Measurements from ENCODE around the gene ALG14. TPM values are rescaled to one million over a fixed set of nuclear protein-coding genes. Genes with fewer than 3 reads are reported as not detected.

Gene ALG14
- total and polyA plus RNA-seq, 10 of the 15 experiments (the other 5 are each of a cell fraction or from before 2014, with no cell fraction given) = 2.6 to 19.2 (median 7.5) TPM

DNA sequence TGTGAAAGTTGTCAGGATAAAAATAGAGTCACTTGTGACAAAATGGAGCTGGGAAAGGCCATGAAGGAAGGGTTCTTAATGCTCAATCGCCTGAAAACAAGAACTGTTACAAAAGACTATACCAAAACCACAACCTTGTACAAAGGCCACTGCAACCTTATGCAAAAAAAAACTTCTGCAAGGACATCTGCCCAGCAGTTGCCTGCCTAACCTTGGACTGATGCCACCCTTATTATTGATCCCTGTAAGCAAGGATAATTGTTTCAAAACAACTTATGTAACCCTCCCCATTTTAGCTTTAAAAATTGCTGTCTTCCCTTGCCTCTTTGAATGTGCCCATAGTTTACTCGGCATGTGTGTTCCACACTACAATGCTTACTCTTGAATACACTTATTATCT lies 5.7 kb downstream of the ALG14 start:
- SMC1A ChIA-PET (ENCODE audit: uncharacterized antibody, unreplicated experiment) = no interaction called here

GRCh38 chr1:95061445-95062006 lies 11.2 kb downstream of the ALG14 start:
- CTCF ChIA-PET = interaction anchor here (1.3 to 2.1 kb wide), 2 partner anchors 23 to 207 kb away, joined by 4 to 6 read pairs; no protein-coding TSS in a partner anchor

More for the DNA sequence above, 5.7 kb downstream of the ALG14 start:
- Histone ChIP-seq H3K4me1 (ENCODE audit: control insufficient read depth, insufficient read depth, low read length) (no peaks in the 10 kb centered on the region), H3K9me3 (replicated peaks; ENCODE audit: control insufficient read depth, insufficient read depth, low read length) (no peaks in the 10 kb centered on the region), H2AFZ (ENCODE audit: control insufficient read depth, low read depth, low read length) (no peak overlapping the region), H3K4me2 (ENCODE audit: control insufficient read depth, insufficient read depth) (peak overlapping the region; percentile 54; the same call in 1 of the 2 replicates), H3K4me3 (no peak overlapping the region), H4K20me1 (ENCODE audit: control insufficient read depth, insufficient read depth) (no peaks in the 10 kb centered on the region), H3K79me2 (ENCODE audit: control insufficient read depth, insufficient read depth, low read length) (no peaks in the 10 kb centered on the region), H3K27ac (ENCODE audit: control insufficient read depth, insufficient read depth) (no peak overlapping the region), H3K9ac (ENCODE audit: control insufficient read depth, insufficient read depth, low read length) (no peak overlapping the region), H3K36me3 (ENCODE audit: control insufficient read depth in 2 of 2, insufficient read depth in 2 of 2, low read length in 1 of 2) (no peaks in the 10 kb centered on the region; a peak in 1 of 4 replicates), H3K27me3 (replicated peaks in 1 of 2; ENCODE audit: control insufficient read depth in 2 of 2, insufficient read depth in 2 of 2, low read length in 1 of 2) (no peaks in the 10 kb centered on the region)
- TF ChIP-seq RUNX3 (IDR thresholded peaks at IDR 0.05; ENCODE audit: low read length) (peak; percentile 35), RAD51 (IDR thresholded peaks at IDR 0.05) (no peak), SMC3 (IDR thresholded peaks at IDR 0.05; ENCODE audit: borderline replicate concordance, low read length) (no peak)
- DNase-seq (ENCODE audit: low read depth, low spot score) (no peak), ATAC-seq (peak; percentile 62), FAIRE-seq (no peak)
- in situ Hi-C loops (cut with MboI) (no loop called here), intact Hi-C loops (cut with micrococcal nuclease; ENCODE audit: unreplicated experiment) (no loop called here)
- CTCF ChIA-PET = interaction anchor here (0.9 to 1.1 kb wide), 2 partner anchors 19 to 21 kb away, joined by 3 to 4 read pairs; no protein-coding TSS in a partner anchor
- RAD21 ChIA-PET (ENCODE audit: unreplicated experiment) = interaction anchor here (1.3 kb wide), 1 partner anchor 212 kb away, joined by 3 read pairs; no protein-coding TSS in a partner anchor
- POLR2A ChIA-PET = no interaction called here
- no TSS peak for BruUV-seq (replicated peaks)
- 54% methylated on average over 2 of the region's 2 CpGs for WGBS (ENCODE audit: insufficient coverage, insufficient replicate concordance, low lambda C conversion rate, missing lambda C conversion rate)

More at GRCh38 chr1:95061445-95062006, 11.2 kb downstream of the ALG14 start:
- Histone ChIP-seq H3K4me3 (no peak overlapping the region), H3K9me3 (replicated peaks; ENCODE audit: control insufficient read depth, insufficient read depth, low read length) (no peaks in the 10 kb centered on the region), H3K4me1 (ENCODE audit: control insufficient read depth, insufficient read depth, low read length) (no peaks in the 10 kb centered on the region), H3K27me3 (replicated peaks in 1 of 2; ENCODE audit: control insufficient read depth in 2 of 2, insufficient read depth in 2 of 2, low read length in 1 of 2) (no peaks in the 10 kb centered on the region), H3K27ac (ENCODE audit: control insufficient read depth, insufficient read depth) (no peak overlapping the region), H2AFZ (ENCODE audit: control insufficient read depth, low read depth, low read length) (no peak overlapping the region), H3K9ac (ENCODE audit: control insufficient read depth, insufficient read depth, low read length) (no peak overlapping the region), H3K79me2 (ENCODE audit: control insufficient read depth, insufficient read depth, low read length) (no peaks in the 10 kb centered on the region), H3K36me3 (ENCODE audit: control insufficient read depth in 2 of 2, insufficient read depth in 2 of 2, low read length in 1 of 2) (no peaks in the 10 kb centered on the region; a peak in 1 of 4 replicates), H4K20me1 (ENCODE audit: control insufficient read depth, insufficient read depth) (no peaks in the 10 kb centered on the region), H3K4me2 (ENCODE audit: control insufficient read depth, insufficient read depth) (no peak overlapping the region)
- no peak for DNase-seq (ENCODE audit: low read depth, low spot score)
- TF ChIP-seq KDM1A (IDR thresholded peaks at IDR 0.05; ENCODE audit: borderline replicate concordance) (no peak), ASH2L (IDR thresholded peaks at IDR 0.05; ENCODE audit: borderline replicate concordance, low read depth) (no peak), NKRF (conservative IDR thresholded peaks at IDR 0.05) (no peak), RB1 (IDR thresholded peaks at IDR 0.05; ENCODE audit: borderline replicate concordance) (no peak), STAT3 (IDR thresholded peaks at IDR 0.05; ENCODE audit: low read depth, low read length) (no peak), HCFC1 (IDR thresholded peaks at IDR 0.05; ENCODE audit: low read length) (no peak), BACH1 (IDR thresholded peaks at IDR 0.05; ENCODE audit: borderline replicate concordance) (no peak), ATF7 (IDR thresholded peaks at IDR 0.05; ENCODE audit: low read depth) (no peak), BRCA1 (IDR thresholded peaks at IDR 0.05; ENCODE audit: low read depth, low read length) (no peak)
- TF ChIP-seq, protein P1, sequence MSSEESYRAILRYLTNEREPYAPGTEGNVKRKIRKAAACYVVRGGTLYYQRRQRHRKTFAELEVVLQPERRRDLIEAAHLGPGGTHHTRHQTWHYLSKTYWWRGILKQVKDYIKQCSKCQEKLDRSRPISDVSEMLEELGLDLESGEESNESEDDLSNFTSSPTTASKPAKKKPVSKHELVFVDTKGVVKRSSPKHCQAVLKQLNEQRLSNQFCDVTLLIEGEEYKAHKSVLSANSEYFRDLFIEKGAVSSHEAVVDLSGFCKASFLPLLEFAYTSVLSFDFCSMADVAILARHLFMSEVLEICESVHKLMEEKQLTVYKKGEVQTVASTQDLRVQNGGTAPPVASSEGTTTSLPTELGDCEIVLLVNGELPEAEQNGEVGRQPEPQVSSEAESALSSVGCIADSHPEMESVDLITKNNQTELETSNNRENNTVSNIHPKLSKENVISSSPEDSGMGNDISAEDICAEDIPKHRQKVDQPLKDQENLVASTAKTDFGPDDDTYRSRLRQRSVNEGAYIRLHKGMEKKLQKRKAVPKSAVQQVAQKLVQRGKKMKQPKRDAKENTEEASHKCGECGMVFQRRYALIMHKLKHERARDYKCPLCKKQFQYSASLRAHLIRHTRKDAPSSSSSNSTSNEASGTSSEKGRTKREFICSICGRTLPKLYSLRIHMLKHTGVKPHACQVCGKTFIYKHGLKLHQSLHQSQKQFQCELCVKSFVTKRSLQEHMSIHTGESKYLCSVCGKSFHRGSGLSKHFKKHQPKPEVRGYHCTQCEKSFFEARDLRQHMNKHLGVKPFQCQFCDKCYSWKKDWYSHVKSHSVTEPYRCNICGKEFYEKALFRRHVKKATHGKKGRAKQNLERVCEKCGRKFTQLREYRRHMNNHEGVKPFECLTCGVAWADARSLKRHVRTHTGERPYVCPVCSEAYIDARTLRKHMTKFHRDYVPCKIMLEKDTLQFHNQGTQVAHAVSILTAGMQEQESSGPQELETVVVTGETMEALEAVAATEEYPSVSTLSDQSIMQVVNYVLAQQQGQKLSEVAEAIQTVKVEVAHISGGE (CRISPR knock-in tag; IDR thresholded peaks at IDR 0.05) = no peak
- no peak for ATAC-seq
- WGBS (ENCODE audit: insufficient coverage, insufficient replicate concordance, low lambda C conversion rate, missing lambda C conversion rate) = 87% methylated on average over 3 of the region's 3 CpGs
- no peak for FAIRE-seq
- in situ Hi-C loops (cut with MboI) (no loop called here), intact Hi-C loops (cut with micrococcal nuclease; ENCODE audit: unreplicated experiment) (no loop called here)
- BruUV-seq (replicated peaks) = no TSS peak
- SMC1A ChIA-PET (ENCODE audit: uncharacterized antibody, unreplicated experiment) = interaction anchor here (0.8 to 1.7 kb wide), 3 partner anchors 12 to 207 kb away, joined by 3 to 4 read pairs (median 3); no protein-coding TSS in a partner anchor
- RAD21 ChIA-PET (ENCODE audit: unreplicated experiment) = no interaction called here
- POLR2A ChIA-PET = no interaction called here
